Raji (cell line): Measurements from ENCODE around the gene GTF2H4.

ENCODE experiments used
- POLR2A ChIP-seq: IDR thresholded peaks from 2 replicates; pipeline ENCODE4 v1.6.1; 2011; ENCODE audit warnings: low read depth, low read length, control low read depth; ENCODE audit not compliant: insufficient read depth

Gene GTF2H4

DNA sequence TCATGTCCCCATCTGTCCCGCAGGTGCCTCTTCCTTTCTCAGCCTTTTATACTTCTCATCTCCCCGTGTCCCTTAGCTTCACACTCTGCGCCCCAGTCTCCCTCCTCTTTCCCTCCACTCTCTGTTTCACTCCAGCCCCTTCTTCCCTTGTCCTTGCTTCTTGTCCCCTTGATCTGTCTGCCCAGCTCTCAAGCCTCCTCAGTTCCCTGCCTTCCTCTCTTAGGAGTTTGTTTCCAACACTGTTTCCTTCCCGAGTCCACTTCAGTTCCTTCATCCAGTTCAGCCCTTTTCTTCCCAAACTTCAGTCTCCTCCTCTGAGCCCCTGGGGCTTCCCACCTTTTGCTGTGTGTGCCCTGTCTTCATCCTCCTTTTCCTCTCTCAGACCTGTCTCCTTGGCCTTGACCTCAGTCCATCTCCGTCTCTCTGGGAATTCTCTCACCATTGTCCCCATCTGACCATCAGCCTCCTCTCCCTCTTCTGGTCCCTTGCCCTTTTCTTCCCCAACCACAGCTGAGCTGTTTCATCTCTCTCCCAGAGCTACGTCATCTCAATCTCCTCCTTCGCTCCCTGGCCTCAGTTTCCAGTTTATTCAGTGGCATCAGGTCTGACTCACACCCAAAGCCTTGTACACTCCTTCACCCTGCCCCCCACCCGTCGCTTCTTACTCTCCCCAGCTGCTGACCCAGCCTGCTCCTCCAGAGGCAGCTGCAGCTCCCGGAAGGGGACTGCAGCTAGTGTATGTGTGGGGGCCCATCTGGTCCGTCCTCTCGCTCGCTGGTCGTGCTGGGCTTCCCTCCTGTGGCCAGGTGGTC, 26.4 kb upstream of the GTF2H4 start:
- TF ChIP-seq POLR2A: no peak

DNA sequence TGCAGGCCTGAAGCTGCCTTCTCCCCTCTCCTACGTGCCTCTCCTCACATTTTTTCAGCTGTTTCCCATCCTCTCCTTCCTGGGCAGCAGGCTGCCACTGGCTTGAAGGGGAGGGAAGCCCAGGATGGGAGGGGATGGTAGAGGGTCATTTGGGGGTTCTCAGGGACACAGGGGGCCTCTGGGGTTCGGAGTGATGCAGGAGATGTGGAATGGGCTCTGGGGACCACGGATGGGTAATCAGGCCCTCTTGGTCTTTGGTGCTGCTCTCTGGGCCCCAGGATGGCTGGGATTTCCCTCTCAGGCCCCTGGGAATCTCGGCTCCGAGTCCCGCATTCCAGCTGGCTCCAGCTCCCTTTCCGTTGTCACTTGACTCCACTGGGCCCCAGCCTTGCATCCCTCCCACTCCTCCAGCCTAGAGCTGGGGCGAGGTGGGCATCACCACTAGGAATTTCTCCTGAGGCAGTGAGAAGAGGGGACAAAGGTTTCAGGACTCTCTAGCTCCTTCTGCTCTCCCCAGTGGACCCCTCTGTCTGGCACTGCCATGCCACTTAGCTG, 25.7 kb upstream of the GTF2H4 start:
- TF ChIP-seq POLR2A: no peak

DNA sequence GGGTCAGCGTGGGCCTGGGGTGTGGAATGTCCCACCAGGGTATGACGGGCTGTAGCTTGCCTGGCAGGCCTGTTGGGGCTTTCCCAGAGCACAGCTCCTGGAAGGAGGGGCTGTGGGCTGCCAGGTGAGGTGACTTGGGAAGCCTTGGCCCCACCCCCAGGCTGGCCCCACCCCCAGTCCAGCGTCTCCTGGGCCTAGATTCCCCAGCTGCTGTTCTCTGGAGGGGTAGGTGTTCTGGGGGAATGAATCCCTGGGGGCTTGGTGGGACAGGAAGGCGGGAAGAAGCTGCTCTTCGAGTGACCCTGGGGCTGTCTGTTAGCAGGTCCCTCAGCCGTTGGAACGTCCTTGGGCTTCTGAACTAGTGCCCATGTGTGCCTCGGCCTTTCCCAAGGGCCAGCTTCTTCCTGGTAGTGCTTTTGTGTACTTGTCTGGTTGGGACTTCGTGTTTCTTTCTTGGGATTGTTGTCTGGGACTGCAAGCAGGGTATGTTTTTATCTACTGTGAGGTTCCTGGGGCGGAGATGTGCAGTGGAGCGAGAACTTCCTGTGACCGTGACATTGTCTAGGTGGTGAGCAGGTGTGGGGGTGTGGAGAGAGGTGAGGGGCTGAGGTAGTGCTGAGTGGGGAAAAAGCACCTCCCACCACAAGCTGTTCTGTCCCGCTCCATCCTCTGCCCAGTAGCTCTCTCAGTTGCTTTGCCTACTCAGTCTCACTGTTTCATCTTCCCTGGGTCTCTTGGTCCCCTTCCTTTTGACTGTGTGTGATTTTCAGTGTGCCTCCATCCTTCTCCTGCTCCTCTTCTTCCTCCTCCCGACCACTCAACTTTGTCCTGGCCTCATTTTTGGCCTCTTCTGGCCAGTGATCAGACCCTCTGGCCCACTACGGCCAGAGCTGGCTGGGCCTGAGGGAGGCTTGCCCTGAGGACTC, 25.0 kb upstream of the GTF2H4 start:
- TF ChIP-seq POLR2A: peak; percentile 85

DNA sequence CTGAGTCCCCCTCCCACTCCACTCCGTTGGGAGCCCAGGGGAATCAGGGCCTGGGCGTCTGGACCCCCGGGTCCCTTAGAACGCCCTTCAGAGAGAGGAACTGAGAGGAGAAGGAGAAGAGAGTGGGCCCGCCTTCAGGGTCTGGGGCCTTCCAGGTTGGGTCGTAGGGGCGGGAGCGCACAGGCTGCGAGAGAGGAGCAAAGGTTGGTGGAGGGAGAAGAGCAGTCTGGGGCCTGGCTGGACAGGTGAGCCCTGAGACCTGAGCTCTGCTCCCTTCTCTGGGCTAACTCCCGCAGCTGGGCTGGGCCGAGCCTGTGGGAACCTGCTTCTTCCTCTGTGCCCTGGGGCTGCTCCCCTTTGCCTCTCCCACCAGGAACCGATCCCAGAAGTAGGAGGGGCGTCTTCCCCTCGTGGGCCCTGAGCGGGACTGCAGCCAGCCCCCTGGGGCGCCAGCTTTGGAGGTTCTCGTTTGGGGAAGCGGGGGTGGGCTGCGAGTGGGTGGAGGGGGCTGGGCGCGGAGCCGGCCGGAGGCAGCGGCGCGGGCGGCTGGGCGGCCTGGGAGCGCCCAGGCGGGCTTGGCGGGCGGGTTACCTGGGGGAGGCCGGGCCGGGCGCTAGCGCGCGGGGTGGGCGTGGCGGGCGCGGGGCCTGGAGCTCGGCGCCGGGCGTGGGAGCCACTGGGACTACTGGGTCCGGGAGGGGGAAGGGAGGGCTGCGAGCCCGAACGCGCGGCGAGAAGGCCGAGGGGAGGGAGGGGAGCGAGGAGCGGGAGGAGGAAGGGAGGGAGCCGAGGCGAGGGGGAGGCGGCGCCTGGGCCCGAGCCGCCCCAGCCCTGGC, 24.1 kb upstream of the GTF2H4 start, which contains the start of gene DDR1:
Gene DDR1 (plus strand): TSS at position 835 of the 836 bp plus-strand sequence. CDS start 4,211 bp downstream, outside the sequence.
- no peak for TF ChIP-seq POLR2A

DNA sequence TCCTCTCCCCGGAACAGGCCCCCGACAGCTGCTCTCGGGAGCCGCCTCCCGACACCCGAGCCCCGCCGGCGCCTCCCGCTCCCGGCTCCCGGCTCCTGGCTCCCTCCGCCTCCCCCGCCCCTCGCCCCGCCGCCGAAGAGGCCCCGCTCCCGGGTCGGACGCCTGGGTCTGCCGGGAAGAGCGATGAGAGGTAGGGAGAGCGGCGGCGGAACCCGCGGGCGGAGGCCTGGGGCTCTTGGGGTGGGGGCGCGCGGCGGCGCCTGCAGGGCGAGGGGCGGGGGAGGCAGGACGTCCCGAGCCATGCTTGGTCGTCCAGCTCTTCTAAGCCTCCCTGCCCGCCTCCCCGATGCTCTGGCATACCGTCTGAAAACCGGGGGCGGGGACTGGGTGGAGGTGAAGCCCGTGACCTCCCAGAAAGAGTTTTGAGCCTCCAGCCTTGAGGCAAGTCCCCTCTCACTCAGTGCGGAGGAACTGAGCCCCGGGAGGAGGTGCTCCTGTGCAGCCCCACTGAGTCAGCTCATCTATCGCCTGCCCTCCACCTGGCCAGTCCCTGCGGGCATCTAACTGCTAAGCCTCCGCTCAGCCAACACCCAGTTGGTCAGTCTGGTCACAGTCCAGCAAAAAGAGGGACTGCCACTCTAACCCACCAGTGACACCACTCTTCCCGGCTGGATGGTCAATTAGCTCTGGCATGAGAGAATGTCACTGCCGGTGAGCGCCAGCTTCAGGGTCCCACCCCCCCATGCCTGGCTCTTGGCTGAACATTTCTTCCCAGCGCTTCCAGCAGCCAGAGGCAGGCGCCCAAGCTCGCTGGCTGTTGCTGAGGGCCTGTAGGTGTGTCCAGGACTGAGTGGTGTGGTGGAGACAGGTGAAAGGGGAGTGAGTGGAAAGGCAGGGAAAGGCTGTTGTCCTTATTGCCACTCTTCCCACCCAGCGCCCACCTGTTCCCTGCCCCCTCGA, 23.2 kb upstream of the GTF2H4 start:
- peak; percentile 52 for TF ChIP-seq POLR2A

DNA sequence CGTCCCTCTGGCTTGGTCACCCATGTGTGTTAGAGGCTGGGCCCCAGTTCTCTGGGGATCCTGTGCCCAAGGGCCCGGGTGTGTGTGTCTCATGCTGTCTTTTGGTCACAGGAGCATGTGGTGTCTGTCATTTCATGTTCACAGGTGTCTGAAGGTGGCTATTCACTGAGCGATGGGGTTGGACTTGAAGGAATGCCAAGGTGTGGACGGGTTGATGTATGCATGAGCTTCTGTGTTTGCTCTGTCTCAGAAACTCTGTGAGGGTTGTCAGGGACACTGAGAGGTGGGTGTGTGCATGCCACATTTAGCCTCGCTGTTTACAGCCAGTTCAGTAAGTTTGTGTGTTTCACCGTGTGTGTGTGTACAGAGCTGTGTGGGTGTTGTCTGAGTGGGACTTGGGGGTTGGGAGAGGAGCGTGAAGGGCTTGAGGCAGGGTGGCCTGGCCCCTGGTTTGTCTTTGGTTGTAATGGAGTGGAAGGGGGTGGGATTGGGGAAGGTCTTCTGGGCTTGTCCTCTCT, 22.5 kb upstream of the GTF2H4 start:
- no peak for TF ChIP-seq POLR2A

DNA sequence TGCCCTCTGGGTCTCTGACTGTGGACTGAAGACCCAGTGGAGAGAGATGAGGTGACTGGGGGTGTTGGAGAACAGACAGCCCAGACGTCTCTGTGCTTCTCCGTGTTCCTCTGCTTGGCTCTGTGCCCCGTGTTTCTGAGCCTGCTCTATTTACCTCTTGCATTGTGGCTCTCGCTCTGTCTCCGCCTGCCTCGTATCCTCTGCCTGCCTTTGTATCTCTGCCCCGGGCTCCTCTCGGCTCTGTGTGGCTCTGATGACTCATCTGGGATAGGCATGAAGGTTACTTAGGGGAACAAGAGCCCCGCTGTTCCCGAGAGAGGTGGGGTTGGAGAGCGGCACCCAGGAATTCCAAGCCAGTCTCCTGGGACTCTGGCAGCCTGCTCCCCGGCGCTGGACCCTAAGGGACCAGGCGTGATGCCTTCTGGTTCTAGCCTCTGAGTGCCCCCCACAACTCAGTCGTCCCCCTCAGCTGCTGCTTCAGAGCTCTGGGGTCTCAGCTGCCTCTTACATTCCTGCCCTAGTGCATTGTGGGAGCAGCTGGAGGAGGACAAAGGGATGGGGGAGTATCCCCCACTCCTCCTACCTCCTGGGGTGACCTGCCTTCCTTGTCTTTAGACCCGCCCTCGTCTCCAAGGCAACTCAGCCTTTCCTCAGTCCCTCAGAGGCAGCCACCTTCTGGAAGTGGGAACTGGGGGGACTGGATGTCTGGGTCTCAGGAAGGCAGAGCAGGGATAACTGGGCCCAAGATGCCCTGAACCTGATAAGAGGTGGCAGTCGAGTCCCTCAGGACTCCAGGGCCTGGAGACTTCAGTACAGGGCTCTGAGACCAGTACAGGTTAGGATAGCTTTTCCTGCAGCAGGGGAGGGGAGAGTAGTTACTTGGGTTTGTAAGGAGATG, 21.8 kb upstream of the GTF2H4 start:
- no peak for TF ChIP-seq POLR2A

DNA sequence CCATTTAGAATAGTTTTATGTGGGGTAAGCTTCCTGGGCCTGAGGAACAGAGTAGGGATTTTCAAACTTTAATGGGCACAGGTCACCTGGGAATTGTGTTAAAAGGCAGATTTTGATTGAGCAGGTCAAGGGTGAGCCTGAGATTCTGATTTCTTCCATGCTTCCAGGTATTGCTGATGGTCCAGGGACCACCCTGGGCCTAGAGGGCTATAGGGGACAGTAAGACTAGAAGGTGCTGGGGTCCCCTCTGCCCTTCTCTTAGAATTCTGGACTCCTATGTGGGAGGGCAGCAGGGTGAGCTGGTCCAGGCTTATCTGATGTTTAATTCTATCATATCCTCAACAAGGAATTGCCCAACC, 21.1 kb upstream of the GTF2H4 start:
- TF ChIP-seq POLR2A: no peak

DNA sequence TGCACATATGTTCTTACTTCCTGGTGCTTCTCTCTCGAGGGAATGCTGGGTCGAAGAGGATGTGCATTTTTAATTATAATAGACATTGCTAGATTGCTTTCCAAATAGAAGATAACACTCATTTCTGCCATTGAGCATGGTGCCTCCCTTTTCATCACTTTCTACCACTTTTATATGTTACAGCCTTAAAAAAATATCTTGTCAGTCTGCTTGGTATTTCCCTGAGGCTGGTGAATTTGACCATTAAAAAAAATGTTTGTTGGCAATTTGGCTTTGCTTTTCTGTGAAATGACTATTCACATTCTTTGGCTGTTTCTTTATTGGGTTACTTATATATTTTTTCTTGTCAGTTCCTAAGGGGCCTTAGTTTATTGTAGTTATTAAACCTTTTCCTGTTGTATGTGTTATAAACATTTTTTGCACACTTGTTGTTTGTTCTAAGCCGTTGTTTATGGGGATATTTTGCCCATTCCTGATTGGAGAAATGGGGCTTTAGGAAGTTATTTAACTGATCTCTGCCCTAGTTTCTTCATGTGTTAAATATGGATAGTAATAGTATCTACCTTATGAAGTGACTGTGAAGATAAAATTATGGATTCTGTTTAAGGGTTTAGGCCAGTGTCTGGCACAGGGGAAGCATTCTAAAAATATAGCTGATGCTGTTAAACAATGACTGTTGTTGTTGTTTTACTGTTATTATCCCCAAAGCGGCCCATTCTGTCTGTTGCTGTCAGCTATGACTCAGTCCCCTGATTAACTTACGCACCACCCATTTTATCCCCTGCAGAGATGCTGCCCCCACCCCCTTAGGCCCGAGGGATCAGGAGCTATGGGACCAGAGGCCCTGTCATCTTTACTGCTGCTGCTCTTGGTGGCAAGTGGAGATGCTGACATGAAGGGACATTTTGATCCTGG, 19.8 kb upstream of the GTF2H4 start:
- TF ChIP-seq POLR2A: no peak

DNA sequence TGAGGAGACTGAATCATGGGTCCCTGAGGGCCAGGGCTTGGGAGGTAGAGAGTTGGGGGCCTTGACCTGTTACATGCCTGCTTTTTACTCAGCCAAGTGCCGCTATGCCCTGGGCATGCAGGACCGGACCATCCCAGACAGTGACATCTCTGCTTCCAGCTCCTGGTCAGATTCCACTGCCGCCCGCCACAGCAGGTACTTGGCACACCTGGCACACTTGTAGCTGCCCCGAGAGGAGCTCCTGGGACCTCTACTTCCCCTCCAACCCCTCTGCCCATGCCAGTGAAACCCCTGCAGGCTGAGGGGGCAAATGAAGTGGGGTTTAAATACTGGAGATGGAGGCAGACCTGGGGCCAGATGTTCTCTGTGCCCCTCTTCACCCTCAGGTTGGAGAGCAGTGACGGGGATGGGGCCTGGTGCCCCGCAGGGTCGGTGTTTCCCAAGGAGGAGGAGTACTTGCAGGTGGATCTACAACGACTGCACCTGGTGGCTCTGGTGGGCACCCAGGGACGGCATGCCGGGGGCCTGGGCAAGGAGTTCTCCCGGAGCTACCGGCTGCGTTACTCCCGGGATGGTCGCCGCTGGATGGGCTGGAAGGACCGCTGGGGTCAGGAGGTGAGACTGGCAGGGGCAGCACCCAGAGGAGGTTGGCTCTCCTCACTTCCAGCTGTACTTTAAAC, 19.1 kb upstream of the GTF2H4 start:
- no peak for TF ChIP-seq POLR2A

DNA sequence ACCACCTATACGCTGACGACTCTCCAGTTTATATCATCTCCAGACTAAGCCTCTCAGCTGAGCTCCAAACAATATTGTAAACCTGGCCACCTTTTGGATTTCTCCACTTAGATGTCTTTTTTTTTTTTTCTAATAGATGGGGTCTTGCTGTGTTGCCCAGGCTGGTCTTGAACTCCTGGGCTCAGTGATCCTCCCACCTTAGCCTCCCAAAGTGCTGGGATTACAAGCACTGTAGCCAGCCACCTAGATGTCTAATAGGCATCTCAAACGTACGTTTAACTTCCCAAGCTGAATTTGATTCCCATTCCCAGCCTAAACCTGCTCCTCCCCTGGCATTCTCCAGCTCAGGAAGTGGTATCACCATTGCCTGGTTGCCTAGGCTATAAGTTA, 18.5 kb upstream of the GTF2H4 start:
- no peak for TF ChIP-seq POLR2A
